ENCODE results near the gene AKAP13. TPM values are rescaled to one million over a fixed set of nuclear protein-coding genes. Genes with fewer than 3 reads are reported as not detected.

AKAP13 gene
- polyA plus RNA-seq, 3 donors, result 47.9 to 99.7 (median 92.6) TPM

DNA sequence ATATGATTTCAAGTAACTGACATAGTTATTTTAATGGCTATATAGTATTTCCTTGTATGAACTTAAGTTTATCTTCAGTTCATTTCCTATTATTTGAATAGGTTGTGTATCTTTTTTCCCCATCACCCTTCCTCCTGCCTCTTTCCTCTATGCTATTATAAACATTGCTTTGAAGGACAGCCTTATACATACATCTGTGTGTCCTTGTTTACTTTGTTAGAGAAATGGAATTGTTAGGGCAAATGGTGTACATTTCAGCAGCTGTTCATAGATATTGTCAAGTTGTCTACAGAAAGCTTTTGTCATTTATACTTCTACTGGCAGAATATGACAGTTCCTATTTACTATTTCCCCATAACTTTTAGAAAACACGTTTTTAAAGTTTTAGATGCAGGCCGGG is 18.4 kb downstream of the AKAP13 start:
- WGBS (ENCODE audit: insufficient coverage), result no CpG with 5 or more reads among the region's 2 CpGs
- Histone ChIP-seq H4K20me1 (ENCODE audit: insufficient read depth, low read length) (peaks cover 19% of the 10 kb centered on the region), H3K79me2 (ENCODE audit: insufficient read depth, low read length) (peaks cover 68% of the 10 kb centered on the region), H3K4me1 (ENCODE audit: control insufficient read depth in 1 of 2, insufficient read depth in 2 of 2, low read length in 2 of 2) (peaks cover 13 to 19% of the 10 kb centered on the region in 2 donors), H3K9ac (ENCODE audit: insufficient read depth, low read length, poor library complexity, severe bottlenecking) (no peak overlapping the region), H3K27ac (ENCODE audit: low read depth in 1 of 2, low read length in 2 of 2) (no peak overlapping the region), H3K36me3 (replicated peaks in 1 of 2; ENCODE audit: control insufficient read depth in 1 of 2, insufficient read depth in 2 of 2, low read length in 2 of 2) (no peaks in the 10 kb centered on the region), H2AFZ (ENCODE audit: insufficient read depth, low read depth, low read length, poor library complexity, severe bottlenecking) (no peak overlapping the region), H3K4me3 (replicated peaks in 1 of 3; ENCODE audit: low read depth in 2 of 3, low read length in 3 of 3) (no peak overlapping the region), H3K9me3 (replicated peaks in 1 of 2; ENCODE audit: control insufficient read depth in 1 of 2, insufficient read depth in 1 of 2, low read length in 2 of 2) (no peaks in the 10 kb centered on the region), H3K4me2 (replicated peaks; ENCODE audit: extremely low read depth, low read length, poor library complexity, severe bottlenecking) (no peak overlapping the region), H3K27me3 (ENCODE audit: control insufficient read depth in 2 of 2, insufficient read depth in 2 of 2, low read length in 2 of 2) (no peaks in the 10 kb centered on the region)
- H3K9me3 Mint-ChIP-seq, result peaks cover 0 to 3% (median 0%) of the 10 kb centered on the region in 7 donors
- no peak overlapping the region for H3K27ac Mint-ChIP-seq
- intact Hi-C loops (cut with micrococcal nuclease), result no loop called here
- peaks cover 22% of the 10 kb centered on the region for H3K4me1 Mint-ChIP-seq
- H3K36me3 Mint-ChIP-seq, result no peaks in the 10 kb centered on the region
- TF ChIP-seq, protein P1, sequence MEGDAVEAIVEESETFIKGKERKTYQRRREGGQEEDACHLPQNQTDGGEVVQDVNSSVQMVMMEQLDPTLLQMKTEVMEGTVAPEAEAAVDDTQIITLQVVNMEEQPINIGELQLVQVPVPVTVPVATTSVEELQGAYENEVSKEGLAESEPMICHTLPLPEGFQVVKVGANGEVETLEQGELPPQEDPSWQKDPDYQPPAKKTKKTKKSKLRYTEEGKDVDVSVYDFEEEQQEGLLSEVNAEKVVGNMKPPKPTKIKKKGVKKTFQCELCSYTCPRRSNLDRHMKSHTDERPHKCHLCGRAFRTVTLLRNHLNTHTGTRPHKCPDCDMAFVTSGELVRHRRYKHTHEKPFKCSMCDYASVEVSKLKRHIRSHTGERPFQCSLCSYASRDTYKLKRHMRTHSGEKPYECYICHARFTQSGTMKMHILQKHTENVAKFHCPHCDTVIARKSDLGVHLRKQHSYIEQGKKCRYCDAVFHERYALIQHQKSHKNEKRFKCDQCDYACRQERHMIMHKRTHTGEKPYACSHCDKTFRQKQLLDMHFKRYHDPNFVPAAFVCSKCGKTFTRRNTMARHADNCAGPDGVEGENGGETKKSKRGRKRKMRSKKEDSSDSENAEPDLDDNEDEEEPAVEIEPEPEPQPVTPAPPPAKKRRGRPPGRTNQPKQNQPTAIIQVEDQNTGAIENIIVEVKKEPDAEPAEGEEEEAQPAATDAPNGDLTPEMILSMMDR (IDR thresholded peaks at IDR 0.05), result no peak
- H3K27me3 Mint-ChIP-seq (ENCODE audit: low read depth in 3 of 3), result peaks cover 0 to 2% (median 0%) of the 10 kb centered on the region in 3 donors
- no peak overlapping the region for H3K4me3 Mint-ChIP-seq
- no peak for DNase-seq

DNA sequence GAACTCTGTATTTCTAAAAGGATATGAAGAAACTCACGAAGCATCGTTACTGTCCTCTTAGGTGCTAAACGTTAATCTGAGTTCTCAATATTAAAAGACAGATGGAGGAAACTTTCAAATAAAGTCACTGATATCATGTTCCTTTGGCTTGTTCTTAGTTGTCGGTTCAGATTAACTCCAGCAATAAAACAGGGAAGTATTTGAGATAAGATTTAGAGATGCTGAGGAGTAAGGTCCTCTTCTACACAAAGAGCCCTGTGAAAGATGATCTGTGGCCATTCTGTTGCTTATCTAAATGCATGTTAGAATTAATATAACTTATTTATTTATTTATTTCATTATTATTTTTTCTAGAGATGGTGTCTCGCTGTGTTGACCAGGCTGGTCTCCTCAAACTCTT is 19.2 kb downstream of the AKAP13 start:
- peaks cover 30% of the 10 kb centered on the region for H3K4me1 Mint-ChIP-seq
- no peak overlapping the region for H3K27ac Mint-ChIP-seq

More for the DNA sequence above, 19.2 kb downstream of the AKAP13 start:
- Histone ChIP-seq H3K4me3 (replicated peaks in 1 of 3; ENCODE audit: low read depth in 2 of 3, low read length in 3 of 3) (no peak overlapping the region), H3K9me3 (replicated peaks in 1 of 2; ENCODE audit: control insufficient read depth in 1 of 2, insufficient read depth in 1 of 2, low read length in 2 of 2) (no peaks in the 10 kb centered on the region), H3K79me2 (ENCODE audit: insufficient read depth, low read length) (peaks cover 74% of the 10 kb centered on the region), H2AFZ (ENCODE audit: insufficient read depth, low read depth, low read length, poor library complexity, severe bottlenecking) (no peak overlapping the region), H3K9ac (ENCODE audit: insufficient read depth, low read length, poor library complexity, severe bottlenecking) (no peak overlapping the region), H3K27ac (ENCODE audit: low read depth in 1 of 2, low read length in 2 of 2) (no peak overlapping the region), H3K4me2 (replicated peaks; ENCODE audit: extremely low read depth, low read length, poor library complexity, severe bottlenecking) (no peak overlapping the region), H3K36me3 (replicated peaks in 1 of 2; ENCODE audit: control insufficient read depth in 1 of 2, insufficient read depth in 2 of 2, low read length in 2 of 2) (no peaks in the 10 kb centered on the region), H3K27me3 (ENCODE audit: control insufficient read depth in 2 of 2, insufficient read depth in 2 of 2, low read length in 2 of 2) (no peaks in the 10 kb centered on the region), H4K20me1 (ENCODE audit: insufficient read depth, low read length) (peaks cover 13% of the 10 kb centered on the region), H3K4me1 (ENCODE audit: control insufficient read depth in 1 of 2, insufficient read depth in 2 of 2, low read length in 2 of 2) (peaks cover 21 to 27% of the 10 kb centered on the region in 2 donors)
- TF ChIP-seq, protein P1 (IDR thresholded peaks at IDR 0.05), result no peak
- intact Hi-C loops (cut with micrococcal nuclease), result no loop called here
- peaks cover 0 to 2% (median 0%) of the 10 kb centered on the region in 3 donors for H3K27me3 Mint-ChIP-seq (ENCODE audit: low read depth in 3 of 3)
- no peak for DNase-seq
- WGBS (ENCODE audit: insufficient coverage), result 90% methylated on average over 2 of the region's 5 CpGs
- H3K4me3 Mint-ChIP-seq, result no peak overlapping the region
- peaks cover 0 to 3% (median 0%) of the 10 kb centered on the region in 7 donors for H3K9me3 Mint-ChIP-seq
- H3K36me3 Mint-ChIP-seq, result no peaks in the 10 kb centered on the region
